DMS153 treated with DMSO at 0.1 percent for 48 hours (cell line): ENCODE results near the gene PRKCA.

ENCODE experiments used
- DNase-seq: peaks from one replicate; lab custom pipeline; 2025; ENCODE audit not compliant: unreplicated experiment; lab: John Stamatoyannopoulos, UW

The PRKCA gene

DNA sequence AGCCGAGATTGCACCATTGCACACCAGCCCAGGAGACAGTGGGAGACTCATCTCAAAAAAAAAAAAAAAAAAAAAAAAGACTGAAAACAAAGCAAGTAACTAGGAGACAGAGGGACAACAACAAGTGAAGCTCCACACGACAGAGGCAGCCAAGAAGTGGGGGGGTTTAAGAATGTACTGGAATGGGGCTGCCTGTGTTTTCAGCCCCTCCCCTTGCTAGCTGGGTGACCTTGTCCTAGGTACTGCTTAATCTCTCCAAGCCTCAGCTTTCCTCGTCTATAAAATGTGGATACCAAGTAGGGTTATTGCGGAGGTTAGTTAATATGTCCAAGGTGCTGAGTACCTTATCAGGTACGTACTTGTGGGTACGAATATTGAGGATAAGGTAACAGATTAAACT is 368.7 kb downstream of the PRKCA start:
- DNase-seq: no peak

DNA sequence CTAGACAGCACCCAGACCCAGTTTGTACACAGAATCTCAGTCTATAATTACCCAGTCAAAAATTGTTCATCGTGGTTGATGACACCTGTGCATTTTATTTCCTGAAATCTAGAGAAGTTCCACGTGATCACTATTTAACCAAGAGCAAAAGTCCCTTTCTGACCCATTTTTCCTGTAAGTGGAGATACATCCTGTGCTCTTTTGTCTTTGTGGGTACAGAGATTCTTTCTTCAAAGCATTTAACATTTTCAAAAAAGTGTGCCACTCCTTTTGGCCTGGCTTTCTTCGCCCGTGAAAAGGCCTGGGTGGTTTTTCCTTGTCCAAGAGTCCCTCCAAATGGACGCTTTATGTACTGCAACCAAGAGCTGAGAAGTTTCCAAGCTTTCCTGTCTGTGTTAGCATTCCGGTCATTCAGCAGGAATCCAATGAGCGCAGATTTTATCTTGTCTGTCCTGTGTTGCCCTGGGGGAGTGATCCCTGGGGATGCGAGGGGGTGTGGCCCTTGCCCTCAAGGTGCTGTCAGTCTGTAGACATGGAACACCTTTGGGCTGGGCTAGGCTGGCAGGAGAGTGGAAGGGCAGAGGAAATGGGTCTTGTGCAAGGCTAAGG is 371.4 kb downstream of the PRKCA start:
- peak; percentile 73 for DNase-seq

DNA sequence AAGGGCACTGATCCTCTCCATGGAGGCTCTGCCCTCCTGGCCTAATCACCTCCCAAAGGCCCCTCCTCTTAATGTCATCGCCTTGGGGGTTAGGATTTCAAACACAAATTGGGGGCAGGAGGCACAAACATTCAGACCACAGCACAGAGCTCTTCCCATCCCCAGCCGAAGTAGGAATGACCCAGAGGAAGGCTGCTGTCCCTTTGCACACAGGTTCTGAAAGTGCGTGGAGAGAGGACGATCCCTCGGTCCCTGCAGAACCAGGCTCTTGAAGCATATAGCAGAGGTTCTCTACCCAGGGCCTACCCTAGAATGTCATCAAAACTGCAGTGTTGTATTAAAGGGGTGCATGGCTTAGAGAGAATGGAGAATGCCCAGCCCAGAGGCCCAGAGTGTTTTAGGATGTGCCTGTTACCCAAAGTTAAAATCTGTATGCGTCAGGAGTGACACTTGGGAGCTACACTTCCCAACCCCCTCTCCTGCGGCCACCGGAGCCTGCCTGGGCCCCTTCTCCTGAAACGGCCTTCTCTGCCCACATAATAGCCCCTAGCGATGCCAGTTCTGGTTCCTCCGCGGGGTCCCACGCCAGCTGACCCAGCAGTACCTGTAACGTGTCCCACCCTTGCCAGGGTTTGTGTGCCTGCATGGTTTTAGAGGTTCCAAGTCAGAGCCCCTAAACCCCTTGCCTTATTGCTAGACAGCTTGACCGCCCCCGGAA is 373.0 kb downstream of the PRKCA start:
- no peak for DNase-seq

DNA sequence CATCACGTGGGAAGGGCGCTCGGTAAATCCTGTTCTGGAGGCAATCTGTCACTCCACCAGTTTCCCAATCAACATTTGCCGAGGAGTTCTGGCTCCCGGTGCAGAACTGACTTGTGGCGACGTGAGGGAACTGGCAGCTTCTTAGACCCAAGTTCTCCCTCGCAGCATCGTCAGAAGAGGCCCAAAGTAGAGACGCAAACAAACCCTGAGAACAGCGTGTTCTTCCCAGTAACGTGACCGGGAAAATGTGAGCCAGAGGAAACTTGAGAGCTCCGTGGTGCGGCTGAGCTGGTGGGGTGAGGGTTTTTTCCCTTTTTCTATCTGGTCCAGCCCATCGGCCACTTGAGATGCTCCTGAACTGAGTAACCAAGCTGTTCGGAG is 373.6 kb downstream of the PRKCA start:
- DNase-seq: no peak

DNA sequence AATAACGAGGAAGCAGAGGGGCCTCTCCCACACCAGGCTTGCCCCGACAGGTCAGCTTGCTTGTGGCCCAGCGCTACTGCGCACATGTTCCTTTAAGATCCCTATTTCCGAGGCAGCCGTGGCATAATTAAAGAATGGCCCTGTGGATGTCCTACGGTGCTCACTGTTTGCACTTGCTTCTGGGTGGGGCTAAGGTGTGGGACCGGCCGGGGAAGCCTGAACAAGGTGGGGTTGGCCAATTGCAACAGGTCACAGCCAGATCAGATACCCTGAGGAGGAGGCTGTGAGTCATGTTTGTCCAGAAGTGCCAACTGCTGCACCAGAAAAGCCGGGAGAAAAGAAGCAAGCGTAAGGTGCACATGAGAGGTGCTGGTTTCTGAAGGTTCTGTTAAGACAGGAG is 374.0 kb downstream of the PRKCA start:
- DNase-seq: peak; percentile 22

DNA sequence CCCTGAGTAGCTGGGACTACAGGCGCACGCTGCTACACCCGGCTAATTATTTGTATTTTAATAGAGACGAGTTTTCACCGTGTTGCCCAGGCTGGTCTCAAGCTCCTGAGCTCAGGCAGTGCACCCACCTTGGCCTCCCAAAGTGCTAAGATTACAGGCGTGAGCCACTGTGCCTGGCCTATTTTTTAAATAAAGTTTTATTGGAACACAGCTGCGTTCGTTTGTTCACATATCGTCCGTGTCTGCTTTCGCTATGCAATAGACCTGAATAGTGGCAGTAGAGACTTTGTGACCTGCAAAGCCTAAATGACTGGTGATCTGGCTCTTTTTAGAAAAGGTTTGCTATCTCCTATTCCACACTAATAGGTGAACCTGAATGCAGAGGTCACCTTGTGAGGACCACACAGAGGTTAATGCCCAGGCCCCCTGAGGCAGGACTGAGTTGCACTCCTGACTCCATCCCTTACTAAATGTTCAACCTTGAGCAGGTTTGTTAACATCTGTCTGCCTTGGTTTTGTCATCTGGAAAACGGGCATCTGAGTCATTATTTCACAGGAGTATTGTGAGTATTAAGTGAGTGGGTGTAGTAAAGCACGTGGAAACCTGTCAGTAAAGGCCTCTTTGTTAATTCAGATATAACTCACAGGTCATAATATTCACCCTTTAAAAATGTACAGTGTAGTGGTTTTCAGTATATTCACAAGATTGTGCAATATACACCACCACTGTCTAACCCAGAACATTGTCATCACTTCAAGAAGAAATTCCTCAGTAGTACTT is 375.0 kb downstream of the PRKCA start:
- no peak for DNase-seq

DNA sequence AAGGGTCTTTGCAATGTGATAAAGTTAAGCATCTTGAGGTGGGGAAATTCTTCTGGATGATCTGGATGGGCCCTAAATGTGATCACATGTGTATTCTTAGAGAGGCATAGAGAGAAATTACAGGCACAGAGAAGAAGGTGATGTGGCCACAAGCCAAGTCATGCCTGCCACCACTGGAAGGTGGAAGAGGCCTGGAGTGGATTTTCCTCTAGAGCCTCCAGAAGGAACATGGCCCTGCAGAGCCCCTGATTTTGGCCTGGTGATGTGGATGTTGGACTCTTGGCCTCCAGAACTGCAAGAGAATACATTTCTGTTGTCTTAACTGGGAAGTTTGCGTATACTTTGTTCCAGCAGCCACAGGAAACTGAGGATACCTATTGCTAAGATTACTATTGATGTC is 375.6 kb downstream of the PRKCA start:
- DNase-seq: no peak

DNA sequence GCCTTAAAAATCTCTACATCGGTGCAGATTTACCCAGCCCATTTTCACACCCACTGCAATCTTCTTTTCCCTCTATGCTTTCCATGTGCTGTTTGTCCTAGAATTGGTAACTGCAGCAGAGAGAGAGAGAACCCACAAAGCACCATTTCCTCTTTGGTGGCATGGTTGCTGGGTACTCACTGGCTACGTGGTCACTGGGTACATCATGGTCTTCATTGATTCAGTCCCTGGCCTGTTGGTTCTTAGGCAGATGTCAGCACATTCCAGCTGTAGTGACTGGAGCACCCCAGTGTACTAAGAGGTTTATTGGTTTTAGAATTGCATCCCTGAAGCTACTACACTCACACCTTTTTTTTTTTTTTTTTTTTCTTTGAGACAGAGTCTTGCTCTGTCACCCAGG is 376.4 kb downstream of the PRKCA start:
- no peak for DNase-seq

DNA sequence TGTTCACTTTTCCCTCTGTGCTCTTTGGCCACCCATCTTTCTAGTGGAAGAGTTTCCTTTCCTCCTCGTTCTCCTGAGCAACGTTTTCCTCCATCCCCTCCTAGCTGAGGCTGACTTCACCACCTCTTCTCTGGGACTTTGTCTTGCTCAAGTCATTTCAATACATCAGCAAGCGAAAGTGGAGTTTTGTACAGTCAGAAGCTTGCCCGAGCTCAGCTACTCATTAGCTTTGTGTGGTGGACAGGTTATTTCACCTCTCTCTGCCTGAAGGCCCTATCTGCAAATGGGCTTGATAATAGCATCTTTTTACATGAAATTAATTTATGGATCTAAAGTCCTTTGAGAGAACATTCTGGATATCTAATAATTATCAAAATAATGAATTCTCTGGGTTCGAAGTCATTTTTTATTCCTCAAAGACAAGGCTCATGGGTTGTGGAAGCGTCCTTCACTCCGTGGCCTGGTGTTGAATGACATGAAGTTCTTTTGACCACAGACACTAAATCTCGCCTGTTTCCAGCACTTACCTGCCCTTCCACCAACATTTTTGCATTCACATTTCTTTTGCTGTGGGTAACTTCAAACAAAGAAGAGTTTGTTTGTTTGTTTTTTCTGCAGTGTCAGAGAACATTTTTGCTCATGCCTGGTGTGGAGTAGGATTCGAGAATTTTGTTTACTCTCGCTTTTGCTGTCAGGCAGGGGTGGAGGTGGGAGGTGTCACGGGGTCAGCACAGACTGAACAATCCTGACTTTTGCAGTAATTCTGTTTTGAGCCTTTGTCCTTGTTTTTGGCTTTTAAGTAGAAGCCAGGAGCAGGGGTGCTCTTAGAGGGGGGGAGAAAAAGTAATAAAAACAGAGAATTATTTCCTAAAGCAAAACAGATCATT is 377.5 kb downstream of the PRKCA start:
- no peak for DNase-seq

DNA sequence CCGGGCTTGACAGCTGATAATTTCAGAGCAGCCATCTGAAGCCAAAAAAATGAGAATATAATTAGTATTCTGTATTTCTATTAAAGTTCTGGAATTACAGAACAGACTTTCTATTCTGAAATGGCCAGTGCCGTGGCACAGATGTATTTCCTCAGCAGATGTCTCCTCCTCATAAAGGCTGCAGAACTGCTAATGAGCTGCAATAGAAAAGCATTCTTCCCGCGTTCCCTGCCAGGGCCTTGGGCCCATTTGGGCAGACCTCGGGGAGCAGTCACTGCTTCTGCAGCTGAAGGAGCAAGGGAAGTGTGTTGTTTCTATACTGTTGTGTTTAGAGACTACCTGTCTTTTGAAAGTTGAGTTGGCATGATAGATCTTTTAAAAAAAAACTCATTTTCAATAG is 379.9 kb downstream of the PRKCA start:
- no peak for DNase-seq

DNA sequence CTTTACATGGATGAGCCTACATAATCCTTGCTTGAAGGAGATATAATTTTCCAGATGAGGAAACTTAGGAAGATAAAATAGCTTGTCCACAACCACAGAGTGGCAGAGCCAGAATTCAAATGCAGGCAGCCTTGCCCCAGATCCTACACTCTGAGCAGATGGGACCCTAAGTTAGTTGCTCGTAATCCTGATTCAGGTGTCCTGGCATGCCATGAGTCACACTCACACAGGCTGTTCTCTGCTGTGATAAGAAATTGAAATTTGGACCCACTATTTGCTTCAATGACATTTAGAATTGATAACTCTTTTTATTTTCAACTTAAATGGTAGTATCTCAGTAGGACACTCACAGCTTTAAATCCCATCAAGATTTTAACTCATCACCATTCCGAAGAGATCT is 381.8 kb downstream of the PRKCA start:
- DNase-seq: no peak

DNA sequence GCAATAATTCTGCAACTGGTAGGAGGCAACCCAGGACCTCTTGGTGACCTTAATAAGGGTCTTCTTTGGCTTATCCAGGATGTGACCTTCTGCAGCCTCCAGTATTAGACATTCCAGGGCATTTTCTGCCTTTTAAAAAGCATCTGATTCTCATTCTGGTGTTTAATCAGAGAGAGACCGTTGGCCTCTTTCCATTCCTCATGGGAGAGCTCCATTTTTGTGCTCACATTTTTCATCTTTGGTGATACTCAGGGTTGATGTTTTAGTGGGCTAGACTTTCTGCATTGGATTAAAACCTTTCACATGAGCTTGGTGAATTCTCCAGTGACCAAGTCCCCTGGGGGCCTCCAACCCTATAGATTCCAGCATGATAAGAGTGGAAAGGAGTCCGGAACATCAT is 382.3 kb downstream of the PRKCA start:
- DNase-seq: no peak

DNA sequence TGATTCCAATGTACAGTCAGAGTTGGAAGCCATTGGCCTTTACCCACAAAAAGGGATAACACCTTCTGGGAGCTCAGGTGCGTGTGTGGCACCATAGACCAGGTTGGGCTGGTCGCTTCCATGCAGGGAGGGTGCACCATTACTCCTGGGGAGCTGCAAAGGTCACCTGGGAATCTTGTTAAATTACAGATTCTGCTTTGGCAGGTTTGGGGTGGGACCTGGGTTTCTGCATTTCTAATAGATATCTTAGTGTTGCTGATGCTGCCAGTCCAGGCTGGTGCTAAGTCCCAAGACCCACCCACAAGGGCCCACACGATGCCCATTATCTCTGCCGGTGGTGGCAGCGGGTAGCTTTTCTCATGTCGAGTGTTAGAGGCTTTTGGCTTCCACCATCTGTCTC is 384.2 kb downstream of the PRKCA start:
- DNase-seq: no peak

DNA sequence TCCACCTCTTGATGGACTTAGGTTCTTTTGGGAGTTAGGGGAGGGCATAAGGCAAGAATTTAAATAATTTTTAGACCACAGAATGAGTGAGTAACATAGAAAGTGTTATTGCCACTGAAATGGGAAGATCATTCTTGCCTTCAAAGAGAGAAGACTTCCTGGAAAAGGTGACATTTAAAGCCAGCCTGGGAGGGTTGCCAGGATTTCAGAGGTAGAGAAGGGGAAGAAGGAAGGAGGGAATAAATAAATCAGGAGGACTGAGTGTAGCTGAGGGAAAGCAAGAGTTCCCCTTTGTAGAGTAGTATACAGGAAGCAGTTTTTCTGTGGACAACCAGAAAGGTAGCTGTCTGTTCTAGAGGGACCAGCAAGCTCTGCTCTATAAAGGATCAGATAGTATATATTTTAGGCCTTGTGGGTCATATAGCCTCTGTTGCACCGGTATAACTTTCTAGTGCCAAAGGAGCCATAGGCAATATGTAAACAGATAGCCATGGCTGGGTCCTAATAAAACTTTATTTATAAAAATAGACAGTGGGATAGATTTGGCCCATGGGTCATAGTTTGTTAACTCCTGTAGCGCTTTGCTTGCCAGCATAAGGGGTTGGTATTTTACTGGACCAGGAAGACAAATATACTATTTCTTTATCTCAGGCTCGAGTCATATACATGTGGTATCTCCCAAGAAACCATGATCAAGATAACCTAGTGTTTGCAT is 385.3 kb downstream of the PRKCA start:
- DNase-seq: no peak

DNA sequence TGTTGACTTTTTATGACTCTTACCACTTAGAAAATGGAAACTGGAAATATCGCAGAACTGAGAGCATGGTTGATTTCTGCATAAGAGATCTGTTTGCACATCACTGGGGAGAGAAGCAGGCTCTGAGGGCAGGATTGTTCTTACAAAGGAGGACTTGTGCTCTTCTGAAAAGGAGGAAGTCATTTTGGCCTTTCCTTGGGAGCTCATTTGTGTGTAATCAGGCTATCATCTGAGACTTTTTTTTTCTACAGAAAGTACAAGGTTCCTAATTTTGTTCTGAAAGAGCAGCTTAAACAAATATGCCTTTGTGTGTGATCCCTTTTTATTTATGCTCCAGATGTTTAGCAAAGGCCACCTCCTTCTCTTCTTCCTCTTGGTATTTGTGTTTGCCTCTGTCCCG is 386.8 kb downstream of the PRKCA start:
- DNase-seq: no peak

DNA sequence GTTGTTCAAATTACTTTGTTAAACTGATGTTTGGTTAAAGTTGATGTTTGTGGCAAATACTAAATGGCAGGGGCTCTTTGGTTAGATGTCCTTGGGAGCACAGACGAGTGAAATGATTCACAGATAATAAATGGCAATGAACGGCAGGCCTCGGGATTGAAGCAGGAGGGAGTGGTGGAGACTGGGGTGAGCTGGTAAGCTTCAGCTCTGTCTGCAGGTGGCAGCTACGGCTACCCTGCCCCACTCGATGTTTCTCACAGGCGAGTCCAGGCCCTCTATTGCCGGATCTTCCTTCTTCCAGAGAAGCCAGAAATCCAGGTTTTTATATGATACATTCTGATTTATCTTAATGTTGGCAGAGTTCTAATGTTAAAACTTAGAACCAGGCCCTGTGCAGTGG is 387.8 kb downstream of the PRKCA start:
- DNase-seq: no peak

DNA sequence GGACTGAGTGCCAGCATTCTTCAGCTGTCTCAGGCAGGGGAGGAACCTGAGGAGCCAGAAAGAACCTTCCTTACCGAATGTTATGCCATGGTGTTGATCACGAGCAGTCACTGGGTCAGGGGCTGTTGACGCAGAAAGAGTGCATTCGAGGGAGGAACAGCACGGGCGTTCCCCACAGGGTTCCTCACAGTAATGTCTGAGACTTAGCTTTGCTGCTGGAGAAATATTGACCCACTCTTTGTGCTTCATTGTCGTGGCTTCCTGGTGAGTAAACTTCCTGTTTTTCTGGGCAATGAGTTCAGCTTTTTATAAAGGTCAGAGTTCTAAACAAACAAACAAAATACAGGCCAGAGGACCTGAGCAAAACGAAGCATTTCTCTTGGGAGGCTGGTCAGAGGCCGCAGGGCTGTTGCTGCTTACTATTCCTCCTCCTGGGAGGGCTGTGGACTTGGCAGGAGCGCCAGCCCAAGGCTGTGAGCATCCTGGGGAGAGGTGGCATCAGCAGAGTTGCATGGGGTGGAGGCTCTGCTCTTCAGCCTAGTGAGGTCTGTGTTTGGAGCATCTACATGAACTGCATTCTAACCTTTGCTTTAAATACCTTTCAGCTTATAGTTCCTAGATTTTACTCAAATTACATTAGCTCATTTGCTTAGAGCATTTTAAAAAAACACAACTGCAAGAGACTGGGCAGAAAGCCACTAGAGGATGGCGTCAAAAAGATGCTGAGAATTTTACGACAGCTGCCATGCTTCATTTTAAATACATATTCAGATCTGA is 389.4 kb downstream of the PRKCA start:
- DNase-seq: peak; percentile 13

DNA sequence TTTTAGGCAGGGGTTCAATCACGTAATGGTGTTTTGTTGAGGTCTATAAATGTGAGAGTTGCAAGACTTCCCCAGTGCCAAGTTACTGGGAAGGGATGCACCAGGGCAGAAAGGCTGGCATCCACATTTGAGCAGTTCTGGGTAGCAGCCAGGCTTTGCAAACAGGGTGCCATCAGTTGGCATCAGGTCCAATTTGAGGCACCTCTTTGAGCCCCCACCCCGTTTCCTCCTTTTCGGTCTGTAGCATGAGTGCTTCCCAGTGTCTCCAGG is 389.9 kb downstream of the PRKCA start:
- DNase-seq: no peak

DNA sequence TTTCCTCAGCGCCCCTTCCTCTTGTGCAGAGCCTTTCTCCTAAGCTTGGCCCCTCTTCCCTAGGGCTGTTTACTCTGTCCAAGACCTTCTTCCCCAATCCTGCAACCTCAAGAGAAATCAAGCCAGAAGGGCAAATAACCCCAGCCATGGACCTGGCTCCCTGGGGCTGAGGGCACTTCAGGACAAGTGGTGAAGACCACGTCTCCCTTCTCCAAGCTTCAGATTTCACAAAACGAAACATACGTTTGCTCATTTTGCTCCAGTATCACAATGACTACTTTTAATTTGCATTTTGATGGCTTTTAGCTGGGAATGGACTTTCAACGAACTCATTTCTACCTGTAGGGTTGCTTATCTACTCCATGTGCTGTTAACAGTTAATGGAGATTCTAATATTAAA is 392.7 kb downstream of the PRKCA start:
- no peak for DNase-seq

DNA sequence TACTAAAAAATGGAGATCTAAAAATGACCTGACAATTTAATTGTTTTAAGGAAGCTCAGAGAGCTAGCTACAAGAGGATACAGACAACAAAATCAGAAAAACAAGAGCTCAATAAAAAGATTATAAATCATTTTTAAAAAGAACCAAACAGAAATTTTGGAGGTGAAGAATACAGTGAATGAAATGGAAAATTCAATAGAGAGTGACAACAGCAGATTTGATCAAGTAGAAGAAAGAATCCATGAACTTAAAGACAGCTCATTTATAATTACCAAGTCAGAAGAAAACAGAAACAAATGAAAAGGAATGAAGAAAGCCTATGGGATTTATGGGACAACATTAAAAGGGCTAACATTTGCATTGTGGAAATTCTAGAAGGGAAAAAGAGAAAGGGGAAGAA is 395.9 kb downstream of the PRKCA start:
- no peak for DNase-seq
